AG20443 (cell line): ENCODE measurements around the gene DNAH14.
"Not testable (repeated sequence)": the region's sequence is repeated elsewhere in the genome, so short reads cannot be mapped to it uniquely, and the experiment has no call there.

ENCODE experiments used
- DNase-seq: peaks from one replicate; pipeline ENCODE4 v3.0.0; 2012; ENCODE audit warnings: low spot score, mixed read lengths

DNAH14 gene

GRCh38 chr1:225257081-225257480, 327.6 kb downstream of the DNAH14 start:
- DNase-seq, result no peak

DNA sequence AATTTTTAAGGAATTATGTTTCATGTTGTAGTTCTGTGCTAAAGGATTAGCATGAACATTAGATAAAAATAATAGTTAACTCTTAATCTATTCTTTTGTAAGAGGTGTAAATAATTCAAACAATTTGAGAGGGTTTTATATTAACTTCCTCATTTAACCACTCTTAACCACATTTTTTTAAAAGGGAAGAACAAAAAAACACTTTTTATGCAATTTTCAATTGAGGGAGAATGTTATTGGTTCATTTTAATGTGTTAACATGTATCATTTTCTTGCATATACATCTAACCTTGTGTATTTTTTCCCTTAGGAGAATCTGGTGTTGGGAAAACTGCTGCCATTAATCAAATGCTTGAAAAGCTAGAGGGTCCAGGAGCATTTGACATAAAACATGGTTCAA, 329.3 kb downstream of the DNAH14 start:
- no peak for DNase-seq

- no peak for DNase-seq
These were observed 330.1 kb downstream of the DNAH14 start for GRCh38 chr1:225259542-225259941.

- DNase-seq, result no peak
These were observed 330.8 kb downstream of the DNAH14 start for GRCh38 chr1:225260319-225260718.

DNA sequence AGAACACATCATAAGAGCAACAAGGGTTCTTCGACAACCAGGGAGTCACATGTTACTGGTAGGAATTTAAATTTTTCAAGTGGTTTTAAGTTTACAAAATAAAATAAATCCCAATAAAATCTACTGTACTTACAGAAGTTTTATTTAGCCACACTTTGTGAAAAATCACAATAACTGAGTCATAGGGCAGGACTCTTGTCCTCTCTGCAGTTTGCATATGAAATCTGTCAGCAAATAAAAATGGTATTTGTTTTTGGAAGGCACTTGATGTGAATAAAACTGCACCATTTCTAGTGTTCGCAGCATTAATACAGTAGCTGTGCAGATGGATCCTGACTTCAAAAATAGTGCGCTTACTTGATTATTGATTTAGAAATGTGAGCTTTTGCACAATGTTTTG, 348.0 kb downstream of the DNAH14 start:
- no peak for DNase-seq

GRCh38 chr1:225280563-225280962, 351.1 kb downstream of the DNAH14 start:
- no peak for DNase-seq

- DNase-seq, result no peak
These were observed 360.8 kb downstream of the DNAH14 start for GRCh38 chr1:225290244-225290643.

GRCh38 chr1:225299624-225300023, 370.1 kb downstream of the DNAH14 start:
- no peak for DNase-seq

- no peak for DNase-seq
These were observed 370.9 kb downstream of the DNAH14 start for GRCh38 chr1:225300381-225300780.

DNA sequence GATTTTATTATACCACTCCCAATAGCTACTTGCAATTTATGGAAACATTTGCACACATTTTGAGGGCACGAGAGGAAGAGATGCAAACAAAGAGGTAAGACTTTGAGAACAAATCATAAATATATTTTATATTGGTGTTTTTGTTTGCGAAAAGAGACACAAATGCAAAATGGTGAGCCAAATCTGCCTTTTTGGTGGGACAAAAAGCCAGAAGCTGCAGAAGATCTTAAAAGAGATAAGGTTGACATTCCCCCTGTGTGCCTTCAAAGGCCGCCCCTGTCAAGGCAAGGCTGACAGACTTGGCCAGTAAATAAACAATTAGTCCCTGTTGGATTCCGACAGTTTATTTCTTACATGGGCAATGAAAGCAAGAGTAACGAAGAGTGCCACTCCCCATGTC, 375.5 kb downstream of the DNAH14 start:
- DNase-seq, result no peak

GRCh38 chr1:225310544-225310943, 381.1 kb downstream of the DNAH14 start:
- DNase-seq, result not testable (repeated sequence)

DNA sequence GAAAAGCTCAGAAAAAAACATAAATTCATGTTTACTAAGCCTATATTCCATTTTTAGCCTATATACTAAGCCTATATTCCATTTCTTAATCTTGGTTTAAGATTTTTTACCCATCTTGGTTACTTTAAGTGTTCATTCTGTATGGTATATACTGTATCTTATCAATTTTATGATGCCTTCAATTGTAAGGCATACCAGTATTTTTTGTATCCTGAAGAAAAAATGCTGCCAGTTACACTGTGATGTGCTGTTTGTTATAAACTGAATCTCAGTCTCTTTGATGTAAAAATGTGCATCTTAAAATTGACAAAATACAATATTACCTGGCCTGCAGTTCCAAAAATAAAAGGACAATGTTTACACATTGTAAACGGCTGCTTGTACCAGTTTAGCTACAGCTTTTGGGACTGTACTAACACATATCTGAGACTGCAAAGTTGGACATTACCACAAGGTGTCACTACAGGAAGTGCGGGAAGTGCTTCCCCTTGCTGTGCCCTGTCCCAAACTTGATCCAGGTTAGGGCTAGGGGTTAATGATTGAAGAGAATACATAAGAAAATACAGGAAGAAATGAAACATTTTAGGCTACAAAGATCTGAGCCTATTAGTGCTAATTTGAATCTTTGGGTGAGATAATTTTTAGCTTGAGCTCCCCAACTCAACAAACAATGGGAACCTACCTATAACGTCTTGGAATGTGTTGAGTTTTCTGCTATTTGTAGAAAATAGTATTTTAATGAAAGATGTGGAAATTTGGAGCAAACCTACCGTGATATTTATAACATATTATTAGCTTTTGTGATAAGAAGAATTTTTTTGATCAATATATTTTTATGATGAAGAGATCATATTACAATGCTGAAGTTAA, 389.5 kb downstream of the DNAH14 start:
- DNase-seq, result peak; percentile 63

DNA sequence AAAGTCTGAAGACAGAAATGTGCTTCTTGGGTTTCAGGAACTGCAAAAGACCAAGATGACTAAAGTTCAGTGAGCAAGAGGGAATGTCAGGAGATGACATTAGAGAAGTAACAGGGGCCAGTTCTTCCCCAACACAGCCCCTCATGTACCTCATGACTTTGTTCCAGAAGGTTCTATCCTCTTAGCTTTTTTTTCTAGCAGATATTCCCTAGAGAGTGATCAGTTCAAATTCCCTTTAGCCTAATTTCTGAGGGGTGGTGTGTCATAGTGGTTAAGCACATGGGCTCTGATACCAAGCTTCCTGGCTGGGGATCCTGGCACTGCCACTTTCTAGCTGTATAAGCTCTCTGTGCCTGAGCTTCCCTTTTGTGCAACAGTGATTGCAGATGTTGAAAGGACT, 390.4 kb downstream of the DNAH14 start:
- no peak for DNase-seq

- no peak for DNase-seq
These were observed 392.3 kb downstream of the DNAH14 start for GRCh38 chr1:225321784-225322183.

DNA sequence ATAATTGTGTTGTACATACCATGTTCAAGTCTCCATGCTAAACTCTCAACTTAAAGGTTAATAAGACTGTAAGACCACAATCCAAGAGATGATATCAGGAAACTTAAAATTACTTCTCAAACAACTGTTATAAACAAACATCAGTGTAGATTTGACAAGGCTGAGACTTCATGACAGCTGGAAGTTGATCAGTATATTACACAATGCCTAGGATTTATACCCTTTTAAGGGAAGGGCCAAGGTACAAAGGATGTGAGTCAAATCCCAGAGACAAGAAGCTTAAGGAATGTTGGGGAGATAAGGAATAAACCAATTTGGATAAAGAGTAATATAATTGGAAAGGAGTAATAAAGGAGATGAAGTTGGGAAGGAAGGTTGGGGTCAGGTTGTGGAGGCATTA, 399.6 kb downstream of the DNAH14 start:
- DNase-seq, result no peak

DNA sequence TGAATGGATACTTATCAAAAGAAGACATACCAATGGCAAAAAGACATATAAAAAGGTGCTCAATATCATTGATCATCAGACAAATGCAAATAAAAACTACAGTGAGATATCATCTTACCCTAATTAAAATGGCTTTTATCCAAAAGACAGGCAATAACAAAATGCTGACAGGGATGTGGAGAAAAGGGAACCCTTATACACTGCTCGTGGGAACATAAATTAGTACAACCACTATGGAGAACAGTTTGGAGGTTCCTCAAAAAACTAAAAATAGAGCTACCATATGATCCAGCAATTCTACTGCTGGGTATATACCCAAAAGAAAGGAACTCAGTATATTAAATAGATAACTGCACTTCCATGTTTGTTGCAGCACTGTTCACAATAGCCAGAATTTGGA, 400.5 kb downstream of the DNAH14 start:
- not testable (repeated sequence) for DNase-seq

DNA sequence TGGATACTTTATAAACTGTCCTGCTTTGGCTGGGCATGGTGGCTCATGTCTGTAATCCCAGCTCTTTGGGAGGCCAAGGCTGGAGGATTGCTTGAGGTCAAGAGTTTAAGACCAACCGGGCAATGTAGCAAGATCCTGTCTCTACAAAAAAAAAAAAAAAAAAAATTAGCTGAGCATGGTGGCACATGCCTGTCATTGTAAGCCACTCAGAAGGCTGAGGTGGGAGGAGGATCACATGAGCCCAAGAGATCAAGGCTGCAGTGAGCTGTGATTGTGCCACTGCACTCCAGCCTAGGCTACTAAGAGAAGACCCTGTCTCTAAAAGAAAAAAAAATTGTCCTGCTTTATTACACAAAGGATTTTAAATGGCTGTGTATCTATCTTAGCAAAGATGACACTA, 403.2 kb downstream of the DNAH14 start:
- DNase-seq, result no peak

DNA sequence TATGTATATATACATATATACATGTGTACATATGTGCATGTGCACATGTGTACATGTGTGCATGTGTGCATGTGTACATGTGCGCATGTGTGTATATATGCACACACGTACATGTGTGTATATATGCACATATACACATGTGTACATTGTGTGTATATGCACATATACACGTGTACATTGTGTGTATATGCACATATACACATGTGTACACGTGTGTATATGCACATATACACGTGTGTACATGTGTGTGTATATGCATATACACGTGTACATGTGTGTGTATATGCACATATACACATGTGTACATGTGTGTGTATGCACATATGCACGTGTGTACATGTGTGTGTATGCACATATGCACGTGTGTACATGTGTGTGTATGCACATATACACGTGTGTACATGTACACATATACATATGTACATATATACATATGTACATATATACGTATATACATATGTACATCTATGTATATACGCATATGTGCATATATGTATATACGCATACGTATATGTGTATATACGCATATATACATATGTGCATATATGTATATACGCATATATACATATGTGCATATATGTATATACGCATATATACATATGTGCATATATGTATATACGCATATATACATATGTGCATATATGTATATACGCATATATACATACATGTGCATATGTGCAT, 405.8 kb downstream of the DNAH14 start:
- DNase-seq, result not testable (repeated sequence)

DNA sequence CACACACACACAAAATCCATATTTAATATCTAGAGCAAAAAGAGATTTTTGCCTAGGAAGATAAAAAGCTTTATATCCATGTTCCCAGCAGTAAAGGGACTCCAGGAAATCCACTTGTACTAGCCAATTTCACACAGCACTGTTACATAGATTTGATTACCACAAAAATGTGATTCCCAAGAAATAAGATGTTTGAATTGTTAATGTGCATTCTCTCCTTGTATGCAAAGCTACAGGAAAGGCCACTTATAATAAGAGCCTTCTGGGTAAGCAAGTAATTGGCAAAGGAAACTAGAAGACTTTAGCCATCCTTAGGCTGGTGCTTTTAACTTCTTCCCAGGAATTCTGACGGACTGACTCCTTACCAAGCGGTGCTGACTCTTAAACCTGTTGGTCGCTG, 409.1 kb downstream of the DNAH14 start:
- DNase-seq, result no peak

DNA sequence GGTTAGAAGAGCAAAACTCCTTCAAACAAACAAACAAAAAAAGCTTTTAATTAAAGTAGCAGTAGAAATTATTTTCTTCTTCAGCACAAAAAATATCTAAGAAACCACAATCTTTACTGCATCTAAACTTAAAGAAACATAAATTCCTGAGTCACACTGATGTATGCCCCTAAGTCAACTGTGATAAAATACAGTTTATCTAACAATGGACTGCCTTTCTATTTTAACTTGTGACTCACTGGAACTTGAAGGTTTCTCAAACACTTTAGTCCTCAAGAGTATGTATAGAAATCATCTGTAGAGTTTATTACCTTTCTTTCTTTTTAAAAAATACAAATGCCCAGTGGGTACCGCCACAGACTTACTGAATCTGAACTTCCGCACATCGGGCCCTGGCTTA, 412.2 kb downstream of the DNAH14 start:
- no peak for DNase-seq

DNA sequence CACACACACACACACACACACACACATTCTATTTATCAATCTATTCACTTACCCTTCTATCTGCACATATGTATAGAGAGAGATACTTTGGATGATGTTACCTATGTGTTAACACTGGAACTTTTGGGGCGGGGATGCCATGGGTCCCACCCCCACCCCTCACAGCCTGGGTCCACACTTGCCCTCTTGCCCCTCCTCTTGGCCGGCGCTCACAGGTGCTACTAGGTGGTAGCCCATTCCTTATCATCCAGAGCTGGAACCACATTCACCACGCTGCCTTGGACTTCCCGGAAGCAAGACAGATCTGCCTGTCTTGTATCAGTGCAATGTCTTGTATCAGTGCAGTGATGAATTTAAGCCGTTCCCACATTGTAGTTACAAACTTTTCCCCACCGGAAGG, 413.2 kb downstream of the DNAH14 start:
- no peak for DNase-seq

DNA sequence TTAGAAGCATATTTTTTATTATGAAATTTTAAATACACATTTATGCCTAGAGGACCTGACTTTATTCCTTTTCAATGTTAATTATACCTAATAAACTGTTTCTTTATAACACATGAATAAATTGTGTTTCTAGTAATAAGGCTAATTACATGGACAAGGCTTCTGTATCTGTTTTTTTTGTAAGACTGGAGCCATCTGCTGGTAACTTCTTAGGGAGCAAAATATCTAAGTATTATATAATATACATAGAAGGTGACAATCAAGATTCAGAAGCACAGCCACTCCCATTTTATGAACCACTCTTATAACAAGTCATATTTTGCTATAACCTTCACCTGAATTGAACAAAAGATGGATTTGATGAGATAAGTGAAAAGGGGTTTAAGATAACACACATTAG, 414.1 kb downstream of the DNAH14 start:
- DNase-seq, result no peak

DNA sequence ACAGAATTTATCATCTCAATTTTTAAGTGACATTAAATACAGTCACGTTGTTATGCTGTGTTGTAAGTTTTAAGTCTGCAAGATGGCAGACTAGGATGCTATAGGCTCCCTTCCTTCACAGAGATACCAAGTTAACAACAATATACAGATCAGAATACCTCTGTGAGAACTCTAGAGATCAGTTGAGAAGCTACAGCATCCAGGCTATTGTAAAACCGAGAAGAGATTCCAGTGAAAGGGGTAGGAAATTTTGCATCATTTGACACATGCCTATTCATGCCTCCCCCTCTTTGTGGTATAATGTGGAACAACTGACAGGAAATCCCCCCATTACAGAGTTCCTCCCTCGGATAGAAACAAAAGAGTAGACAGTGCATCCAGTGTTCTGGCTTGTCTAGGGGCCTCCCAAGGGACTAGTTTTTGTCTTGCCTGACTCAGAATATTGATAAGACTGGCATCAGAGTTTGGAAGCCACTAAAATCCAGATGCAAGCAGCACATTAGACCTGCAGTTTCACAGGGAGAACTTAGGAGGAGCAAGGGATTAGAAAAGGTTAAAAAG, 417.7 kb downstream of the DNAH14 start:
- no peak for DNase-seq
